GM23248 (cell line): Measurements from ENCODE around the gene COG7. TPM values are rescaled to one million over a fixed set of nuclear protein-coding genes. Genes with fewer than 3 reads are reported as not detected.

Source experiments
- DNase-seq: peaks from one replicate; pipeline ENCODE4 v3.0.0-alpha.2; 2015
- H2AFZ ChIP-seq: fragments of 200-600 bp; sonication (generic); 2 replicates; pipeline ENCODE4 v1.6.1; 2016; ENCODE audit warnings: antibody characterized with exemption
- H3F3A ChIP-seq: fragments of 200-600 bp; sonication (generic); 2 replicates; pipeline ENCODE4 v1.6.1; 2016; ENCODE audit warnings: mild to moderate bottlenecking, antibody characterized with exemption, mixed run types; ENCODE audit not compliant: insufficient read depth
- H3K27ac ChIP-seq: fragments of 200-600 bp; sonication (generic); 2 replicates; pipeline ENCODE4 v1.5.1; 2016; ENCODE audit warnings: mild to moderate bottlenecking
- H3K27me3 ChIP-seq: fragments of 200-600 bp; sonication (generic); replicated peaks from 2 replicates; pipeline ENCODE4 v1.6.1; 2016; ENCODE audit warnings: mild to moderate bottlenecking; ENCODE audit not compliant: insufficient read depth
- H3K36me3 ChIP-seq: fragments of 200-600 bp; sonication (generic); 2 replicates; pipeline ENCODE4 v1.6.1; 2016; ENCODE audit warnings: low read depth, mild to moderate bottlenecking
- H3K4me1 ChIP-seq: fragments of 200-600 bp; sonication (generic); 2 replicates; pipeline ENCODE4 v1.6.1; 2016; ENCODE audit warnings: mild to moderate bottlenecking; ENCODE audit not compliant: insufficient read depth
- H3K4me2 ChIP-seq: fragments of 200-600 bp; sonication (generic); one replicate; pipeline ENCODE4 v1.6.1; 2016; ENCODE audit warnings: mild to moderate bottlenecking; ENCODE audit not compliant: unreplicated experiment
- H3K4me3 ChIP-seq: fragments of 200-600 bp; sonication (generic); 2 replicates; pipeline ENCODE4 v1.5.1; 2016; ENCODE audit warnings: mild to moderate bottlenecking
- H3K79me2 ChIP-seq: fragments of 200-600 bp; sonication (generic); 2 replicates; pipeline ENCODE4 v1.6.1; 2016; ENCODE audit warnings: mild to moderate bottlenecking; ENCODE audit not compliant: insufficient read depth
- H3K9ac ChIP-seq: fragments of 200-600 bp; sonication (generic); 2 replicates; pipeline ENCODE4 v1.6.1; 2016; ENCODE audit warnings: mild to moderate bottlenecking
- H3K9me2 ChIP-seq: fragments of 200-600 bp; sonication (generic); 2 replicates; pipeline ENCODE4 v1.6.1; 2016; ENCODE audit warnings: mixed run types, mild to moderate bottlenecking, moderate library complexity; ENCODE audit not compliant: insufficient read depth
- H3K9me3 ChIP-seq: fragments of 200-600 bp; sonication (generic); one replicate; pipeline ENCODE4 v1.6.1; 2017; ENCODE audit warnings: low read depth
- H4K20me1 ChIP-seq: fragments of 200-600 bp; sonication (generic); 2 replicates; pipeline ENCODE4 v1.6.0; 2016; ENCODE audit not compliant: insufficient read depth
- EZH2 ChIP-seq: fragments of 200-600 bp; sonication (generic); IDR thresholded peaks from 2 replicates; pipeline ENCODE4 v1.6.1; 2018; ENCODE audit warnings: antibody characterized with exemption, mild to moderate bottlenecking; ENCODE audit not compliant: insufficient read depth, poor library complexity, severe bottlenecking
- EZH2phosphoT487 ChIP-seq: fragments of 200-600 bp; sonication (generic); IDR thresholded peaks from 2 replicates; pipeline ENCODE4 v1.6.1; 2018; ENCODE audit warnings: antibody characterized with exemption, moderate library complexity, mild to moderate bottlenecking, low read depth; ENCODE audit not compliant: insufficient read depth
- WGBS, 2 experiments: methylation state at CpG; one replicate each; pipeline ENCODE4 v1.1.6; 2015 to 2017; ENCODE audit warnings: low lambda C conversion rate in 2 of 2, low coverage in 1 of 2; ENCODE audit errors: missing lambda C conversion rate in 2 of 2; 5-methylcytosine and 5-hydroxymethylcytosine counted together
- in situ Hi-C: fragments of 300-500 bp; cut with MboI; formaldehyde crosslinking; loops from 2 replicates; pipeline ENCODE4 v1.15.0; 2020
- polyA plus RNA-seq: library from polyadenylated mRNA; unstranded; fragments of >200 nt; fragmentation: Nextera tagmentation; extraction: Ambion mirVana; gene quantifications from 2 replicates; pipeline ENCODE4 v1.2.1, GENCODE V29; 2016
- total RNA-seq: library from RNA; depleted of rRNA; stranded (reverse); fragments of >200 nt; shearing (Covaris generic); gene quantifications from 2 replicates; pipeline ENCODE4 v1.2.3, GENCODE V29; 2014

Gene COG7
- total and polyA plus RNA-seq, 2 experiments from 2014 or later: 14.6 to 15.6 TPM

GRCh38 chr16:23420011-23420410, 33.0 kb downstream of the COG7 start:
- 95 to 97% methylated on average over 5 of the region's 5 CpGs for WGBS, 2 experiments
- Histone ChIP-seq H3F3A (peaks cover 8% of the 10 kb centered on the region), H3K9ac (no peak overlapping the region), H3K36me3 (no peaks in the 10 kb centered on the region), H3K4me2 (no peak overlapping the region), H3K4me1 (peaks cover 15% of the 10 kb centered on the region), H2AFZ (no peak overlapping the region), H3K27ac (no peak overlapping the region), H3K9me2 (no peaks in the 10 kb centered on the region), H3K4me3 (no peak overlapping the region), H3K27me3 (no peaks in the 10 kb centered on the region), H4K20me1 (no peaks in the 10 kb centered on the region), H3K79me2 (no peaks in the 10 kb centered on the region), H3K9me3 (no peaks in the 10 kb centered on the region)
- DNase-seq: no peak
- TF ChIP-seq EZH2phosphoT487 (no peak), EZH2 (no peak)
- in situ Hi-C loops: no loop called here

GRCh38 chr16:23416816-23417215, 36.2 kb downstream of the COG7 start:
- Histone ChIP-seq H3K9ac (no peak overlapping the region), H3K9me2 (no peaks in the 10 kb centered on the region), H3K27me3 (no peaks in the 10 kb centered on the region), H3K27ac (no peak overlapping the region), H3K4me3 (no peak overlapping the region), H3K4me1 (no peaks in the 10 kb centered on the region), H3K4me2 (no peak overlapping the region), H4K20me1 (no peaks in the 10 kb centered on the region), H3K79me2 (no peaks in the 10 kb centered on the region), H3K36me3 (peaks cover 9% of the 10 kb centered on the region; the same call in 1 of the 2 replicates), H3K9me3 (no peaks in the 10 kb centered on the region), H2AFZ (no peak overlapping the region), H3F3A (no peaks in the 10 kb centered on the region)
- no peak for DNase-seq
- 91 to 93% methylated on average over 7 of the region's 7 CpGs for WGBS, 2 experiments
- in situ Hi-C loops: no loop called here
- no peak for TF ChIP-seq EZH2phosphoT487
- no peak for TF ChIP-seq EZH2

GRCh38 chr16:23414731-23415130, 38.3 kb downstream of the COG7 start:
- H3K4me3 ChIP-seq: no peak overlapping the region
- WGBS, 2 experiments: 86% methylated on average over 6 of the region's 6 CpGs
- DNase-seq: no peak
- no peaks in the 10 kb centered on the region for H3K79me2 ChIP-seq
- H2AFZ ChIP-seq: no peak overlapping the region
- H3K4me2 ChIP-seq: no peak overlapping the region
- H3K9me2 ChIP-seq: no peaks in the 10 kb centered on the region
- H3K9ac ChIP-seq: no peak overlapping the region
- H3K36me3 ChIP-seq: peaks cover 16% of the 10 kb centered on the region
- no peaks in the 10 kb centered on the region for H4K20me1 ChIP-seq
- in situ Hi-C loops: no loop called here
- TF ChIP-seq EZH2phosphoT487 (no peak), EZH2 (no peak)
- H3K9me3 ChIP-seq: no peaks in the 10 kb centered on the region
- no peak overlapping the region for H3K27ac ChIP-seq
- H3F3A ChIP-seq: 0 out of 2 replicates have a peak, but pooled peaks cover 6% of the 10 kb centered on the region
- H3K27me3 ChIP-seq: no peaks in the 10 kb centered on the region
- H3K4me1 ChIP-seq: no peaks in the 10 kb centered on the region

GRCh38 chr16:23410176-23410575, 42.8 kb downstream of the COG7 start:
- in situ Hi-C loops: no loop called here
- Histone ChIP-seq H2AFZ (no peak overlapping the region), H3K9me3 (no peaks in the 10 kb centered on the region), H3K36me3 (peaks cover 26% of the 10 kb centered on the region), H3K27ac (no peak overlapping the region), H4K20me1 (no peaks in the 10 kb centered on the region), H3K9ac (no peak overlapping the region), H3K27me3 (no peaks in the 10 kb centered on the region), H3K4me3 (no peak overlapping the region), H3K9me2 (no peaks in the 10 kb centered on the region), H3K79me2 (no peaks in the 10 kb centered on the region), H3K4me2 (no peak overlapping the region), H3F3A (0 out of 2 replicates have a peak, but pooled peaks cover 6% of the 10 kb centered on the region), H3K4me1 (no peaks in the 10 kb centered on the region)
- no peak for TF ChIP-seq EZH2
- TF ChIP-seq EZH2phosphoT487: no peak
- WGBS, 2 experiments: 87 to 88% methylated on average over 4 of the region's 4 CpGs
- DNase-seq: peak; percentile 20

GRCh38 chr16:23409522-23409921, 43.5 kb downstream of the COG7 start:
- H3K9ac ChIP-seq: no peak overlapping the region
- no peak overlapping the region for H3K4me2 ChIP-seq
- H3K36me3 ChIP-seq: peaks cover 26% of the 10 kb centered on the region
- no peaks in the 10 kb centered on the region for H3K4me1 ChIP-seq
- no peak overlapping the region for H3K27ac ChIP-seq
- no peak overlapping the region for H3K4me3 ChIP-seq
- TF ChIP-seq EZH2phosphoT487 (no peak), EZH2 (no peak)
- H3K27me3 ChIP-seq: no peaks in the 10 kb centered on the region
- no peaks in the 10 kb centered on the region for H4K20me1 ChIP-seq
- H3F3A ChIP-seq: 0 out of 2 replicates have a peak, but pooled peaks cover 6% of the 10 kb centered on the region
- H3K9me3 ChIP-seq: no peaks in the 10 kb centered on the region
- no peak overlapping the region for H2AFZ ChIP-seq
- WGBS, 2 experiments: 83 to 92% methylated on average over 2 of the region's 2 CpGs
- H3K9me2 ChIP-seq: no peaks in the 10 kb centered on the region
- no peak for DNase-seq
- no peaks in the 10 kb centered on the region for H3K79me2 ChIP-seq
- in situ Hi-C loops: no loop called here
